ENCODE data around the gene ZNF32.

GRCh38 chr10:43673471-43673870, 24.8 kb upstream of the ZNF32 start:
- TF ChIP-seq, protein P1, sequence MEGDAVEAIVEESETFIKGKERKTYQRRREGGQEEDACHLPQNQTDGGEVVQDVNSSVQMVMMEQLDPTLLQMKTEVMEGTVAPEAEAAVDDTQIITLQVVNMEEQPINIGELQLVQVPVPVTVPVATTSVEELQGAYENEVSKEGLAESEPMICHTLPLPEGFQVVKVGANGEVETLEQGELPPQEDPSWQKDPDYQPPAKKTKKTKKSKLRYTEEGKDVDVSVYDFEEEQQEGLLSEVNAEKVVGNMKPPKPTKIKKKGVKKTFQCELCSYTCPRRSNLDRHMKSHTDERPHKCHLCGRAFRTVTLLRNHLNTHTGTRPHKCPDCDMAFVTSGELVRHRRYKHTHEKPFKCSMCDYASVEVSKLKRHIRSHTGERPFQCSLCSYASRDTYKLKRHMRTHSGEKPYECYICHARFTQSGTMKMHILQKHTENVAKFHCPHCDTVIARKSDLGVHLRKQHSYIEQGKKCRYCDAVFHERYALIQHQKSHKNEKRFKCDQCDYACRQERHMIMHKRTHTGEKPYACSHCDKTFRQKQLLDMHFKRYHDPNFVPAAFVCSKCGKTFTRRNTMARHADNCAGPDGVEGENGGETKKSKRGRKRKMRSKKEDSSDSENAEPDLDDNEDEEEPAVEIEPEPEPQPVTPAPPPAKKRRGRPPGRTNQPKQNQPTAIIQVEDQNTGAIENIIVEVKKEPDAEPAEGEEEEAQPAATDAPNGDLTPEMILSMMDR (IDR thresholded peaks at IDR 0.05), result no peak
- TF ChIP-seq POLR2A (IDR thresholded peaks at IDR 0.05), result no peak

Measured in breast epithelium (tissue), 3 donors.